ENCODE data around the gene NR2C2. TPM values are rescaled to one million over a fixed set of nuclear protein-coding genes. Genes with fewer than 3 reads are reported as not detected.
"Not testable (repeated sequence)": the region's sequence is repeated elsewhere in the genome, so short reads cannot be mapped to it uniquely, and the experiment has no call there.

NR2C2 gene
- total RNA-seq, 1 donor from 2014 or later: 57.5 TPM

DNA sequence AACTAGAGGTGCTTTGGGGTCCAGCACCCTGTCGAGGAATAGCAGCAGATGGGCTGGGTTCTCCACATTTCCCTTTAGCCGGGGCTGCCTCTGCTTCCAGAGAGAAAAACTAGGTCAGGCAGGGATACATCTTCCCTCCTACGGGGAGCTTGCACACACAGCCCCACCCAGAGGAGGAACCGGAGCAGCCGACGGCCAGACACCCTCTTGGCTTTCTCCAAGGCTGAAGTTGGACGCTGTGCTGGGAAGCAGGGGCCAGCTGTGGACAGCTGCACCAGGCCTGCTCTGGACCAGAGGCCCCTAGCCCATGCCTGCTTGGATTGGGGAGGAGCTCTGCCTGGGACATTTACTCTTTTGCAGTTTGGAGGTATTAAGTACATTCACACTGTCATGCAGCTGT, 44.7 kb upstream of the NR2C2 start:
- TF ChIP-seq CTCF (IDR thresholded peaks at IDR 0.05; ENCODE audit: partially characterized antibody, unreplicated experiment): no peak
- DNase-seq: no peak
- Mint-ChIP-seq H3K27me3 (ENCODE audit: unreplicated experiment) (peaks cover 3% of the 10 kb centered on the region), H3K27ac (ENCODE audit: unreplicated experiment) (no peak overlapping the region), H3K4me3 (ENCODE audit: unreplicated experiment) (no peak overlapping the region), H3K4me1 (ENCODE audit: low read depth, unreplicated experiment) (no peaks in the 10 kb centered on the region), H3K9me3 (ENCODE audit: unreplicated experiment) (peaks cover 7% of the 10 kb centered on the region), H3K36me3 (ENCODE audit: unreplicated experiment) (peaks cover 9% of the 10 kb centered on the region)

- H3K9me3 Mint-ChIP-seq (ENCODE audit: unreplicated experiment); H3K27ac Mint-ChIP-seq (ENCODE audit: unreplicated experiment); H3K4me1 Mint-ChIP-seq (ENCODE audit: low read depth, unreplicated experiment); H3K4me3 Mint-ChIP-seq (ENCODE audit: unreplicated experiment); DNase-seq; H3K36me3 Mint-ChIP-seq (ENCODE audit: unreplicated experiment); H3K27me3 Mint-ChIP-seq (ENCODE audit: unreplicated experiment): not testable (repeated sequence)
Observed at GRCh38 chr3:14903501-14903900, 43.9 kb upstream of the NR2C2 start.

GRCh38 chr3:14905055-14905657, 42.2 kb upstream of the NR2C2 start:
- H3K27ac Mint-ChIP-seq (ENCODE audit: unreplicated experiment): no peak overlapping the region
- no peaks in the 10 kb centered on the region for H3K4me1 Mint-ChIP-seq (ENCODE audit: low read depth, unreplicated experiment)
- no peaks in the 10 kb centered on the region for H3K27me3 Mint-ChIP-seq (ENCODE audit: unreplicated experiment)
- H3K4me3 Mint-ChIP-seq (ENCODE audit: unreplicated experiment): no peak overlapping the region
- peaks cover 9% of the 10 kb centered on the region for H3K36me3 Mint-ChIP-seq (ENCODE audit: unreplicated experiment)
- no peak for DNase-seq
- H3K9me3 Mint-ChIP-seq (ENCODE audit: unreplicated experiment): peaks cover 3% of the 10 kb centered on the region
- TF ChIP-seq CTCF (IDR thresholded peaks at IDR 0.05; ENCODE audit: partially characterized antibody, unreplicated experiment): no peak

GRCh38 chr3:14906355-14906971, 40.9 kb upstream of the NR2C2 start:
- no peak overlapping the region for H3K4me3 Mint-ChIP-seq (ENCODE audit: unreplicated experiment)

More at GRCh38 chr3:14906355-14906971, 40.9 kb upstream of the NR2C2 start:
- TF ChIP-seq CTCF (IDR thresholded peaks at IDR 0.05; ENCODE audit: partially characterized antibody, unreplicated experiment): no peak
- no peak for DNase-seq
- peaks cover 5% of the 10 kb centered on the region for H3K9me3 Mint-ChIP-seq (ENCODE audit: unreplicated experiment)
- no peaks in the 10 kb centered on the region for H3K4me1 Mint-ChIP-seq (ENCODE audit: low read depth, unreplicated experiment)
- H3K27me3 Mint-ChIP-seq (ENCODE audit: unreplicated experiment): no peaks in the 10 kb centered on the region
- H3K36me3 Mint-ChIP-seq (ENCODE audit: unreplicated experiment): peaks cover 9% of the 10 kb centered on the region
- no peak overlapping the region for H3K27ac Mint-ChIP-seq (ENCODE audit: unreplicated experiment)
